Upper lobe of left lung (tissue), 4 donors: ENCODE results near the gene BEST4.

ENCODE experiments used
- CTCF ChIP-seq, 6 experiments: fragments of 450-650 bp in 4 of 6; fragments of 200-600 bp in 2 of 6; sonication (generic) in 2 of 6; IDR thresholded peaks; one replicate each; pipeline ENCODE4 v1.5.1; 2016 to 2019; ENCODE audit warnings: antibody characterized with exemption in 6 of 6
- EP300 ChIP-seq, 4 donors: sonication (generic); formaldehyde crosslinking; IDR thresholded peaks; one replicate each; pipeline ENCODE4 v1.5.1; 2017; ENCODE audit warnings: antibody characterized with exemption in 4 of 4, control low read depth in 2 of 4
- POLR2A ChIP-seq, 4 donors: fragments of 450-650 bp; IDR thresholded peaks; one replicate each; pipeline ENCODE4 v1.5.1; 2016 to 2017; ENCODE audit warnings: antibody characterized with exemption in 4 of 4, mild to moderate bottlenecking in 2 of 4
- POLR2AphosphoS5 ChIP-seq, 2 donors: sonication (generic); formaldehyde crosslinking; IDR thresholded peaks; one replicate each; pipeline ENCODE4 v1.5.1; 2017; ENCODE audit warnings: antibody characterized with exemption in 2 of 2

- TF ChIP-seq CTCF (IDR thresholded peaks at IDR 0.05) (no peak), POLR2A (IDR thresholded peaks at IDR 0.05) (no peak), EP300 (IDR thresholded peaks at IDR 0.05) (no peak), POLR2AphosphoS5 (IDR thresholded peaks at IDR 0.05) (no peak)
Measured at GRCh38 chr1:44740179-44740617, 47.8 kb downstream of the BEST4 start.
